Fibroblast of lung (primary cell): ENCODE results near the gene PPP1R13B.

Experiments used
- EZH2 ChIP-seq: IDR thresholded peaks from 2 replicates; pipeline ENCODE4 v1.5.1; 2012; ENCODE audit warnings: low read length, control low read depth, mild to moderate bottlenecking; ENCODE audit errors: missing control alignments
- TF ChIP-seq, protein P1 (sequence below), 2 donors: IDR thresholded peaks in 1 of 2; conservative IDR thresholded peaks in 1 of 2; 1 replicate in 1 of 2; 2 replicates in 1 of 2; pipeline ENCODE4 v1.5.1; 2011 to 2012; ENCODE audit warnings: low read length in 2 of 2, control low read depth in 1 of 2, inconsistent platforms in 1 of 2, low read depth in 1 of 2, mild to moderate bottlenecking in 1 of 2

DNA sequence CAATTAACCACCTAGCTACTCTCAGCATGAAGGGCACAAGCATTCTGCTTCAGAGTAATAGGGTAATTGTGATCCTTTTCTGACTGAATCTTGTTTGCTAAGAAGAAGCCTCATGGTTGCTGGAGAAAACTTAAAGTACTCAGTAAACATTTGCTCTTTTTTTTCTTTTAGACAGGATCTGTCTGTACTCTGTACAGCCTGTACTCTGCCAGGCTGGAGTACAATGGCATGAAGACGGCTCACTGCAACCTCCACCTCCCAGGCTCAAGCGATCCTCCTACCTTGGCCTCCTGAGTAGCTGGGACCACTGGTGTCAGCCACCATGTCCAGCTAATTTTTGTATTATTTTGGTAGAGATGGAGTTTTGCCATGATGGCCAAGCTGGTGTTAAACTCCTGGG is 12.4 kb downstream of the PPP1R13B start:
- TF ChIP-seq, protein P1, sequence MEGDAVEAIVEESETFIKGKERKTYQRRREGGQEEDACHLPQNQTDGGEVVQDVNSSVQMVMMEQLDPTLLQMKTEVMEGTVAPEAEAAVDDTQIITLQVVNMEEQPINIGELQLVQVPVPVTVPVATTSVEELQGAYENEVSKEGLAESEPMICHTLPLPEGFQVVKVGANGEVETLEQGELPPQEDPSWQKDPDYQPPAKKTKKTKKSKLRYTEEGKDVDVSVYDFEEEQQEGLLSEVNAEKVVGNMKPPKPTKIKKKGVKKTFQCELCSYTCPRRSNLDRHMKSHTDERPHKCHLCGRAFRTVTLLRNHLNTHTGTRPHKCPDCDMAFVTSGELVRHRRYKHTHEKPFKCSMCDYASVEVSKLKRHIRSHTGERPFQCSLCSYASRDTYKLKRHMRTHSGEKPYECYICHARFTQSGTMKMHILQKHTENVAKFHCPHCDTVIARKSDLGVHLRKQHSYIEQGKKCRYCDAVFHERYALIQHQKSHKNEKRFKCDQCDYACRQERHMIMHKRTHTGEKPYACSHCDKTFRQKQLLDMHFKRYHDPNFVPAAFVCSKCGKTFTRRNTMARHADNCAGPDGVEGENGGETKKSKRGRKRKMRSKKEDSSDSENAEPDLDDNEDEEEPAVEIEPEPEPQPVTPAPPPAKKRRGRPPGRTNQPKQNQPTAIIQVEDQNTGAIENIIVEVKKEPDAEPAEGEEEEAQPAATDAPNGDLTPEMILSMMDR (conservative IDR thresholded peaks at IDR 0.05 in 1 of 2, IDR thresholded peaks at IDR 0.05 in 1 of 2; ENCODE audit: low read depth in 1 of 2, low read length in 2 of 2), result no peak
- no peak for TF ChIP-seq EZH2
